ENCODE measurements around the gene QPCT.

Gene QPCT

DNA sequence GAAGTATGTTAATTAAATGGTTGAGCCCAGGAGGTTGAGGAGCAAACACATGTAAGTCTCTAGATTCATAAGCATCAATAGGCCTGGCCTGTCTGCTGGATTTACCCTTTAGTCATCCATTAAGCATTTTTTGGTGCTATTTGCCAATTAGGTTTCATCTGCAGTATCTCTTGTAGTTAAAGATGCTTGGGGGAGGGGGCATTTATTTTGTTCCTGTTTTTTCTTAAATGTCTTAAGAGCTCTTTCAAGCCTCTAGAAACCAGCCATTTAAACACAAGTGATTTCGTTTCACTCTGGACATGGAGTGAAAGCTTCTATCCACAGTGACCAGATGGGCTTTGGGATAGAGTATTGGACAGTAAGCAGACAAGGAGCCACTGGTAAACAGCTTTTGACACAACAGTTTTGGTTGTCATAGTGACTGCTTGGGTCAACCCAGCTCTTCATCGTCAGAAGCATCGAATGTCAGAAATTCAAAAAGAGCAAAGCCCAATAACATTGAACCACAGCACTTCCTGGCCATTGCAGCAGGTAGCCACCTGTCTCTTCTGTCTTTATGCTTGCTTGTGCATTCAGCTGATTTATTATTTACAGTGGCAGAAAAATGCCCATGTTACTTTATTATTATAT, 4.9 kb downstream of the QPCT start:
- H3K27ac ChIP-seq, result peak overlapping the region; percentile 63
- TF ChIP-seq, protein P1, sequence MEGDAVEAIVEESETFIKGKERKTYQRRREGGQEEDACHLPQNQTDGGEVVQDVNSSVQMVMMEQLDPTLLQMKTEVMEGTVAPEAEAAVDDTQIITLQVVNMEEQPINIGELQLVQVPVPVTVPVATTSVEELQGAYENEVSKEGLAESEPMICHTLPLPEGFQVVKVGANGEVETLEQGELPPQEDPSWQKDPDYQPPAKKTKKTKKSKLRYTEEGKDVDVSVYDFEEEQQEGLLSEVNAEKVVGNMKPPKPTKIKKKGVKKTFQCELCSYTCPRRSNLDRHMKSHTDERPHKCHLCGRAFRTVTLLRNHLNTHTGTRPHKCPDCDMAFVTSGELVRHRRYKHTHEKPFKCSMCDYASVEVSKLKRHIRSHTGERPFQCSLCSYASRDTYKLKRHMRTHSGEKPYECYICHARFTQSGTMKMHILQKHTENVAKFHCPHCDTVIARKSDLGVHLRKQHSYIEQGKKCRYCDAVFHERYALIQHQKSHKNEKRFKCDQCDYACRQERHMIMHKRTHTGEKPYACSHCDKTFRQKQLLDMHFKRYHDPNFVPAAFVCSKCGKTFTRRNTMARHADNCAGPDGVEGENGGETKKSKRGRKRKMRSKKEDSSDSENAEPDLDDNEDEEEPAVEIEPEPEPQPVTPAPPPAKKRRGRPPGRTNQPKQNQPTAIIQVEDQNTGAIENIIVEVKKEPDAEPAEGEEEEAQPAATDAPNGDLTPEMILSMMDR (conservative IDR thresholded peaks at IDR 0.05), result no peak

GRCh38 chr2:37350034-37350433, 5.6 kb downstream of the QPCT start:
- peak overlapping the region; percentile 63 for H3K27ac ChIP-seq
- TF ChIP-seq, protein P1 (conservative IDR thresholded peaks at IDR 0.05), result no peak

GRCh38 chr2:37354531-37354930, 10.1 kb downstream of the QPCT start:
- TF ChIP-seq, protein P1 (conservative IDR thresholded peaks at IDR 0.05), result no peak
- no peak overlapping the region for H3K27ac ChIP-seq

GRCh38 chr2:37355735-37356134, 11.3 kb downstream of the QPCT start:
- TF ChIP-seq, protein P1 (conservative IDR thresholded peaks at IDR 0.05), result no peak
- no peak overlapping the region for H3K27ac ChIP-seq

- no peak overlapping the region for H3K27ac ChIP-seq
- TF ChIP-seq, protein P1 (conservative IDR thresholded peaks at IDR 0.05), result no peak
Observed at GRCh38 chr2:37356299-37356698, 11.9 kb downstream of the QPCT start.

GRCh38 chr2:37357069-37357468, 12.6 kb downstream of the QPCT start:
- TF ChIP-seq, protein P1 (conservative IDR thresholded peaks at IDR 0.05), result no peak
- no peak overlapping the region for H3K27ac ChIP-seq

DNA sequence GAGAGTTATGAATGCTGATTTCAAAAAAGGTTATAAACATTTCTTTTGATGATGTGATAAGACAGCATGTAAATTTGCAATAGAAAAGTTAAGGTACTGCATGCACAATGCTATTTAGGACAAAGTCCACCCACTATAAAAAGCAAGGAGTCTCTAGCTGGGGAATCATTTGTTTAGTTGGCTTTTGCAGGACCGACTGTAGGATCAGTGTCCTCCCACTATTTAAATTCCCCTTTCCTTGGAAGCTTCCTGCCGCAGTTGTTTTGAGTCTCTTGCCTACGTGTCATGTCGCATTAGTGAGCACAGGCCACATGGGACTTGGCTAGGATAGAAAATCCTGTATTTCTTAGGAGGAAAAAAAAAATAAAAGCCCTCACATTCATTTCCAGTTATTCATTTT, 13.1 kb downstream of the QPCT start:
- TF ChIP-seq, protein P1 (conservative IDR thresholded peaks at IDR 0.05), result no peak
- no peak overlapping the region for H3K27ac ChIP-seq
